Thyroid gland (tissue), 4 donors: ENCODE results near the gene INTS3.

ENCODE experiments used
- CTCF ChIP-seq, 6 experiments: fragments of 200-600 bp in 3 of 6; fragments of 450-650 bp in 3 of 6; sonication (generic) in 3 of 6; IDR thresholded peaks; one replicate each; pipeline ENCODE4 v1.5.1; 2016 to 2019; ENCODE audit warnings: antibody characterized with exemption in 6 of 6, mild to moderate bottlenecking in 2 of 6, inconsistent platforms in 1 of 6, moderate library complexity in 1 of 6
- POLR2A ChIP-seq, 2 donors: fragments of 450-650 bp; IDR thresholded peaks; one replicate each; pipeline ENCODE4 v1.6.1; 2017; ENCODE audit warnings: antibody characterized with exemption in 2 of 2, mild to moderate bottlenecking in 2 of 2, moderate library complexity in 1 of 2

GRCh38 chr1:153752072-153752471 lies 24.2 kb downstream of the INTS3 start:
- TF ChIP-seq CTCF (IDR thresholded peaks at IDR 0.05) = no peak
- TF ChIP-seq POLR2A (IDR thresholded peaks at IDR 0.05) = no peak
